Stimulated activated CD8-positive, alpha-beta memory T cell treated with anti-CD3 and anti-CD28 coated beads, Interleukin-15, amount 100 ng/mL, for 24 hours (primary cell): ENCODE measurements around the gene RAB1B.

ENCODE experiments used
- DNase-seq: peaks from one replicate; pipeline ENCODE4 v3.0.0-alpha.2; 2020; ENCODE audit warnings: low read depth

RAB1B gene

DNA sequence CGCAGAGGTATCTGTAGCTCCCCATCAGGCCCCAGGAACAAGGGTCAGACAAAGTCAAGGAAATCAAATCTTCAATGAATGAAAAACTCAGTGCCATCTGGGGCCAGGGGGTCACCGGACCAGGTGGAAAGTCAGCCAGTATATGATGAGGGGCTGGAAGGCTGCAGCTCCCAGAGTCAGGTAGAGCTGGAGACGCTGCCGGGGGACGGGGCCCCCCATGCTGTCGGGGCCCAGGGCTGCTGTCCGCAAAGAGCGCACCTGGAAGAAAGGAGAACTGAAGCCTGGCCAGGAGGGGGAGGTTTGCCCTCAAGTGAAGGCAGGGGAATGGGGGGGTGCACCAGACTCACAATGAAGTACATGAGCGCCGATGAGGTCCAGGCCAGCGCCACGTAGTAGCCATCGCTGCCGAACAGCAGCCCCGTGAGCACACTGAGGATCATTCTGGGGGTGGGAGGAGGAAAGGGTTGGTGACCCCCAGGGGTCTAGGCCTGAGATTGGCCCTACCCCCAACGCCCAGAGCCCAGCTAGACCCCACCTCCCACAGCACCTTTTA lies 16.2 kb downstream of the RAB1B start:
- DNase-seq: no peak

DNA sequence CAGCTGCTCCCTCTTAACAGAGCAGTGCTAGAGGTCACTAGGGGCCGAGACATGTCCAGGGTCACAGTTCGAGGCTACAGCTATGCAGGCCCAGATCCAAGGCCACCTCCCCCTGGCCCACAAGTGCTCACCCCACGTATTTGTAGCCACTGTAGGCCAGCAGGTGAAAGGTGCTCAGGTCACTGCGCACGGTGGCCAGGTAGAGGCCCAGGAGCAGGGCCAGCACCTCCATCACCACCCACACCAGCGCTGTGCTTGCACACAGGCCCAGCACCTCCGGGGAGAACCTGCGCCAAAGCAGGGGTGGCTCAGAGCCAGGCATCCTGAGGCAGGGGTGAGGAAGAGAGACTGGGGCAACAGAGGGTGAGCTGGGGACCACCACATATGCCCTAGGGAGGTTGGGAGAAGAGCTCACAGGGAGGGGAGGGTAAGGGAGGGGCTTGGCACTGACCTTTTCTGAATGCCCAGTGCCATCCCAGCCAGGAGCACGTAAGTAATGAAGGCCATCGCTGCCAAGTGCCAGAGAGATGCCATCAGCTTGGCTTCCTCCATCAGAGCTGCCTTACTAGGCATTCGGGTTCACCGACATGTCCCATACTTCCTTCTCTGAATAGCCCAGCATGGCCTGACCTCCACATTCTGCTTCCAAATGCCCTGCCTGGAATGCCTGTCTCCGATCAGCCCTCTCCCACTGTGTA lies 17.0 kb downstream of the RAB1B start:
- DNase-seq: no peak

DNA sequence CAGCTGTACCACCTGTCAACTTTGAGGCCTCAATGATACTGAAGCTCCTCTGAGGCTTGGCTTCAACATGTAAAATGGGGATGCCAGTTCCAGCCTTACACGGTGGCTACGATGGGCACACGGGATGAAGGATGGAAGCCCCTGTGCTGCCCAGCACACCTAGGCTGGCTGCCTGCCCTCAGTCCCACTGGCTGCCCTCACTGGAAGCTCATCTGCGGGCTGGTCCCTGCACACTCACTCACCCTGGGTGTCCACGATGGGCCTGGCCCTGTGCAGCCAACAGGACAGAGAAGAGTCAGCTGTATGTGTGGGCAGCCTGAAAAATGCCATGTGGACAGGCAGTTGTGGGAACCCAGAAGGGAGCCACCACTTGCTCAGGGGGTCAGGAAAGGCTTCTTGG lies 18.3 kb downstream of the RAB1B start:
- DNase-seq: no peak

DNA sequence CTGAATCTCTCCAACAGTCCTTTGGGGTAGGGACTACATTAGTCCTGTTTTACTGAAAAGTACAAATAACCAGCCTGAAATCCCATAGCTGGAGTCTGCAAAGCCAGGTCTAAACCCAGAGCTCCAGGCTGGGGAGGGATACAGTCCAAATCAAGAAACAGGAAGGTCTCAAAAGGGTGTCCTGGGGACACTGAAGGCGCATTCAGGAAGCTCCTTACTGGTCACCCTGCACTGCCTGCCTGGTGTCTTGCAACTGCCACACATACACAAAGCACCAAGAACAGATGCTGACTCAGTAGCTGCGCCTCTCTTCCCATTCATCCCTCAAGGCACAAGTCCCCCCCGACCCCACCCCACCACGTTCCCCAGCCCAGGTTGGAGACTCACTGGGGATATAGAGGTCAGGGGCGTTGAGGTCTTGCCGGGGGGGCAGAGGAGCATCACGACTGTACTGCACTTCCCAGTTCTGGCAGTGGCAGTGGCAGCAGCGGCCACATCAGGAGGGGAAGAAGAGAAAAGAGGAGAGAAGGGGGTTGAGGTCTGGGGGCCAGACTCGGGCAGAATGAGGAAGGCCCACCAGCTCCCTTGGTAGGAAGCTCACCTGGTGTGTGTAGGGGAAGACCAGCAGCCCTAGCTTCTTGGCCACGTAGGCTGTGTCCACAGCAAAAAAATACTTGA lies 18.9 kb downstream of the RAB1B start:
- no peak for DNase-seq

DNA sequence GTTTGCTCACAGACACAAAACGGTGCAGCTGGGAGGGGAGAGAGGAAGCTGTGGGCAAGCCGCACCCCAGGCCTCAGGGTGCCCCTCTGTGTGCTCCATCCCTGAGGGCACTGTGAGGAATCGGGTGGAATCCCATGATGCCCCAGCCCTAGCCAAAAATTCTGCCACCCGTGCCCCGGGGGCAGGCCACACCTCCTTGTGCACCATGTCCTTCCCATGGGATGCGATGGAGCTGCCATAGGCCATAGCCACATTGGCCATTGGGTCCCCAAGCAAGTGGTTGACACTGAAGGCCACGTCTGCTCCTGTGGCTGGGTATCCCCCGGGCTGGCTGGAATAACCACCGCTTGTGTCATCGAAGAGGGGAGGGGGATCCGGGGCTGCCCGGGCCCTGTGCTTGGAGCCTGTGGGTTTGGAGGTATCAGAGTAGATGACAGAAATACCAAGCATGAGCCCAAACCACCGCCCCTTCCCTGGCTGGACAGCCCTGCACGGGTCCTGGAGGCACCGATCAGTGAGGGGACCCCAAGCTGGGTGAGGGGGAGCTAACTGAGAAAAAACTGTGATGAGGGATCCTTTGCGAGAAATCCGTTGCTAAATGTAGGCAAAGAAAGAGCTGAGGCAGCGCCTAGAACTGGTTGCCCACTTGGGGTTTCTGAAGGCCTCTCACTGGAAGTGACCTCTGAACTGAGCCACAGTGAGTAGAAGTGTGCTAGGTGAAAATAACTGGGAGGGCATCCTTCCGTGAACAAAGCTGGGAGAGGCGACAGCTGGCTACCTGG lies 19.6 kb downstream of the RAB1B start:
- DNase-seq: no peak

DNA sequence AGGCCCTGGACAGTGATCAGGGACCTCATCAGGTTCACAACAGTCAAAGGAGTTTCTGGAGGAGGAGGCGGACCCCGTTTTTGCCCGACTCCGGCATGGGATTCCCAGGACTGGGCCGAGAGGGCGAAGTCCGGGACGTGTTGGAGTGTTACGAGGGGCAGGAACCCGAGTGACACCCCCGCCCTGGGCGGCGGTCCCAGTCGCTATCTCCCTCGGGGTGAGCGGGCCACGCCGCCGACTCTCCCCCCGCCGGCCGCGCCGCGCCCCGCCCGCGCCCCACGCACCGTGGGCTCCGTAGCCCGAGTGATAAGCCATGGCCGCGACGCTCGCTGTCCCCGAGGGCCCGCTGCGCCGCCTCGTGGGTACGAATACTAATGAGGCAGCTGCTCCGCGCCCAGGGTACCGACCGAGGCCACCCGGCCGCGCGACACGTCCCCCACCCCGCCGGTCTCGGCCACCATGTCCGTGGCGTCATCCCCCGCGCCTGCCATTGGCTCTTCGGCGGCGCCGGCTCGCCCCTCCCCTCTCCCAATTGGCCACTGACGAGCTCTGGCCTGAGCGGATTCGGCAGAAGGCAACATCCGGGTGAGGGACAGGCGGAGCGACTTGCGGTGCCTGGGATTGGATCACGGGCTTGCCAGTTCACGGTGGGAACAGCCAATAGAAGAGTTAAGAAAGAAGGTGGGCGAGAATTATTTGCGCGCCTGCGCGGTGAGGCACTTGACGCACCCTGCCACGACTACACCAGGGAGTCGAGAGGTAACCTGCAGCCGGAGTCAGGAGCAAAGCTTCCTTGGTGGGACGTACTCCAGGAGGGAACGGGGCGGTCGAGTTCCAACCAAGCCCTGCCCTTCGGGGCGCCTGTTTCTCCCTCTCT lies 20.5 kb downstream of the RAB1B start, which contains the start of gene YIF1A:
Gene YIF1A, minus strand, starts transcription at position 473 of the 877 bp plus-strand sequence. Its CDS starts 158 bp downstream, at position 315.
- peak; percentile 86 for DNase-seq

DNA sequence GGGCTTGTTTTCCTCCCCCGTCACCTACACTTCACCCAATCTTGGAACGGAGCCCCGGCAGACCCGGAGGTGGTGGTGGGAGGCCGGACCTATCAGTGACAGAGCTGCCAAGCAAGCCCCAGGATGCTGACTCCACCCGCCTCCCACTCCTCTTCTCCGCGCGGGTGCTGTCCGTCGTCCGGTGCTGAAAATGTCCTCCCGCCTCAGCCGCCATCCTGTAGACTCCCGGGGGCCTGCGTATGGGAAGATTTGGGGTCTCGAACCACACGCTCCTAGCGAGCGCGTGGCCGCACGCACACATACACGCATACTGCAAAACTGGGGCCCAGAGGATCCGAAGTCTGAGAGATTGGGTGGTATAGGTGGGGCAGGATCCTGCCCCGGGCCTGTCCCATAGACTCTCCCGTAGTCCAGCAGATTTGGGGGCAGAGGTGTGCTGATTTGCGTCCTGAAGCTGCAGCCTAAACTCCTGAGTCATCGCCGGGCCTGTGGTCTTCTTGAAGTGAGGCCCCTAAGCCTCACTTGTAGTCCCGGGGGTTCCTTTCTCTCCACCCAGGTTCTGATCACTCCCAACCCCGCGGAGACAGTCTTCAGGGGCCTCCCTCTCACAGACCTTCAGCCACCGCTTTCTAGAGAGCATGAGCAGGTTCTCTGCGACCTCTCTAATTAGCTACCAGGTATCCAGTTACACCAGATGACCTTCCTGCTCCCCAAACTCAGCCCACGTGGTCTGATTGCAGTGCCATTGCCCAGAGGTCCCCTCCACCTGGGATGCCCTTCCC lies 21.3 kb downstream of the RAB1B start:
- DNase-seq: peak; percentile 59

DNA sequence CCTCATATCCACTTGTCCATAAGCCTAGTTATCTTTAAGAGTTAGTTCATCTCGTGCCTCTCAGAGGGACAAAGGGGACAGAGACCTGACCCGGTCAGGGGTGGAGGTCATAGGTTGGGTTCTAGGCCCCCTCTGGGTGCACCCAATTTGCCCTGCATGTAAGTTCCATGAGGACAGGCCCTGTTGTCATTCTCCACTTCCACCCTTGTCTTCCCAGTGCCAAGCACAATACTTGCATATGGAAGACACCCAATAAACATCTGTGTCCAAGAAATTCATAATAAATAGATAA lies 21.8 kb downstream of the RAB1B start:
- no peak for DNase-seq

DNA sequence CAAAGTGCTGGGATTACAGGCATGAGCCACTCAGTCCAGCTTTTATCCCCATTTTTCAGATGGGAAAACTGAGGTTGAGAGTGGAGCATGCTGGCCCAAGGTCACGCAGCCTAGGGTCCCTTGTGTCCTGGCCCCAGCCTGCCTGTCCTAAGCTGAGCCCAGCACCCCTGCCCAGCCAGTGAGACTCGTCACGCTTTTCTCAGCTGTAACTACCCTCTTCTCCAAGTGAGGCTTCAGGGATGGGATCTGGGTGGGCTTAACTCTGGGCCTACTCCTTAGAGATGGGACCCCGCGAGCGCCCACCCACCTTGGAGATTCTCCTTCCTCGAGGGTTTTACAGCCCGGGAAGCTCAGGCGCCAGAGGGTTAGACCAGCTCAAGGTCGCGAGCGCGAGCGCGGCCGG lies 22.9 kb downstream of the RAB1B start:
- no peak for DNase-seq

DNA sequence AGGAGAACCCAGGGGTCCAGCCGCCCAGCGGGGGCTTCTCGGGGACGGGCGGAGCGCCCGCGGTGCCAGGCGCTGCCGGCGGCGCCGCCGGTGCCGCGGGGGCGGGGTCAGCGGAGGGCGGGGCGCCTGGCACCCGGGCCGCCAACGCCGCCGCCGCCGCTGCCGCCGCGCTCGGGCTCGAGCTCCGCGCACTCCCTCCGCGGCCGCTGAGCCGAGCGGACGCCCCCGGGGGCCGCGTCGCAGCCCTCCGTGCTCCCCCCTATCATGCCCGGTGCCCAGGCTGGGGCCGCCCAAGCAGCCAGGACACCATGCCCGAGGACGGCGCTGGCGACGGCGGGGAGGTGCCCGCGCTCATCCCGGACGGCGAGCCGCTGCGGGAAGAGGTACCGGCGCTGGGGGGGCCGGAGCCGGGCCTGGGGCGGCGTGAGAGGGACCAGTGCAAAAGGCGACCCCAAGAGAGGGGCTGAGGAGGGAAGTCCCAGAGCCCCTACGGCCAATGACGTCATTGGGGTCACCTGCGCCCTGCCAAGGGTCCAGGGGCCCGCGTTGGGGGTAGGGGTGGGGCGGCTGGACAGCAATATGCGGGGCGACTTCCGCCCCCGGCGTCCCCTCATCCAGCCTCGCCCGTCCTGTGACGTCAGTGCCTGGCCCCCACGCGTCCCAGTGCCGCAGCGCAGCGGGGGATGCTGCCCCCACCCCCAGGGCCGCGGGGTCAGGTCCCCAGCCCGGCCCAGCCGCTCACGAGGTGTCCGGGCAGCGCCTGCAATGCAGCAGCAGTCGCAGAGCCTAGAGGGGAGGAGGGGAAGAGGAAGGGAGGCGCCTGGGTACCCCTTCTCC lies 23.5 kb downstream of the RAB1B start, which contains the start of gene TMEM151A:
Gene TMEM151A, plus strand, starts transcription at position 189 of the 837 bp plus-strand sequence. Its CDS starts 120 bp downstream, at position 309.
- no peak for DNase-seq

DNA sequence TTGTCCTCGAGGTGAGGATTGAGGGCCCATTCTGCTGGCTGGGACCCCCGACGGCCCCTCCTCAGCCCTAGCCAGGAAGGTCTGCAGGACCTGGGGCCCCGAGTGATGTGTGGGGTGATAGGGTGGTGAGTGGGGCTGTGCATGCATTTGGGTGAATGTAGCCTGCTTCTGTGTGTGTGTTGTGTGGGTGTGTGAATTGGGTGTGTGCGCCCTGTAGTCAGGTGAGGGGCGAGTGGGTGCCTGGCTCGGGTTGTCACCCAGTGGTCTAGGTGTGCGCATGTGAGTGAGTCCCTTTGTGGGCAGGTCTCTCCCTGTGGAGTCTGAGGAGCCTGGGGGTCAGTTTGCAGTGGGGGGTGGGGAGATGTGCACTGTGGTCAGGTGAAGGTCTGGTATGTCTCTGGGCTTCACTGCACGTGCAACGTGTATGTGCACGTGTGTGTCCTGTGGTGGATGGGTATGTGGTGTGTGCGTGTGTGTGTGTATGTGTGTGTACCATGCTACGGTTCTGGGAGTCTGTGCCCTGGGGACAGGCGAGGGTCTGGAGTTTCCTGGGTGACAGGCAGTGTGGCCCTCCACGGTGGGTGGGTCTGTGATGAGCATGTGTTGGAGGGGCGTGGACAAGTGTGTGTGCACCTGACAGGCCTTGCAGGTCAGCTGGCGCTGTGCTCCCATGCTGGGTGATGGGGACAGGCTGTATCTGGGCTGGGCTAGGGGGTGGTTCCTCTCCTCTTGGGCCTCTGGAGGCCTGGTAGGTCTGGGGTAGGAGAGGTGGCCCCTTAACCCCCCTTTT lies 24.3 kb downstream of the RAB1B start:
- DNase-seq: no peak

DNA sequence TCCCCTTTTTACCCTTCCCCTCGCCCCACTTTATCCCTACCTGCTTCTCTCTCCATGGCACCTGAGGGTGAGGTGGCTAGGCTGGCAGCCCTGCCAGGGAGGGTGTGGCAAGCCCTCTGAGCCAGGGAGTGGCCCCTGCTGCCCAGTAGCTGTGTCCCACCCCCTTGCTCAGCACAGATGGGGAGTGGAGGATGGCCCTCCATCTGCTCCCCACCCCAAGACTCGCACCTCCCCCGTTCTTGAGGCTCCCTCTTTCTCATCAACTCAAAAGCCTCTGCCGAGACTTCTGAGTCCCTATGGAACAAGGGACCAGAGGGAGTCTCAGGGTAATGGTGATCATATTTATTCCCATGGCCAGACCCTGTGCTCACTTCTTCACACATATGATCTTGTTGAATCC lies 24.9 kb downstream of the RAB1B start:
- no peak for DNase-seq

DNA sequence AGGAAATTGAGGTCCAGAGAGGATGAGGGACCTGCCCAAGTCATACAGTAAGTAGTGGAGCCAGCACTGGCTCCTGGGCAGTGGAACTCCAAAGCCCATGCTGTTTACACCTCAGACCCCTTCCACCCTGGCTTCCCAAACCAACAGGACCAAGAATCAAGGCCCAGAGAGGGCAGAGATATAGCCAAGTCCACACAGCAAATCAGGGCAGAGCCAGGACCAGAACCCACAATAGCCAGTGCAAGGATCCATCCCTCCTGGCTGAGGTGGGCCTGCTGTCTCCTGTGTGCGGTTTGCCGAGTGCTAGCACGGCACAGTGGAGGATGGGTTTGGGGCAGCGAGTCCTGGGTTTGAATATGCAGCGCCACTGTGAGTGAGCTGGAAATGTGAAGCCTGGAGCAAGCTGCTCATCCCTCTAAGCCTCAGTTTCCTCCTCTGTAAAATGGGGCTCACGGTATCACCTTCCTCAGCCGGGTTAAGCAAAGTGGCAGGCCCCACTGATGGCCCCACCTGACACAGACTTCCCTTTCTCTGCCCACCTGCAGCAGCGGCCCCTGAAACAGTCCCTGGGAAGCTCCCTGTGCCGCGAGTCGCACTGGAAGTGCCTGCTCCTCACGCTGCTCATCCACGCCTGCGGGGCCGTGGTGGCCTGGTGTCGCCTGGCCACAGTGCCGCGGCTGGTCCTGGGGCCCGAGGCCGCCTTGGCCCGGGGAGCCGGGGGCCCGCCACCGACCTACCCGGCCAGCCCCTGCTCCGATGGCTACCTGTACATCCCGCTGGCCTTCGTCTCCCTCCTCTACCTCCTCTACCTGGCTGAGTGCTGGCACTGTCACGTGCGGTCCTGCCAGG lies 25.6 kb downstream of the RAB1B start:
- no peak for DNase-seq

DNA sequence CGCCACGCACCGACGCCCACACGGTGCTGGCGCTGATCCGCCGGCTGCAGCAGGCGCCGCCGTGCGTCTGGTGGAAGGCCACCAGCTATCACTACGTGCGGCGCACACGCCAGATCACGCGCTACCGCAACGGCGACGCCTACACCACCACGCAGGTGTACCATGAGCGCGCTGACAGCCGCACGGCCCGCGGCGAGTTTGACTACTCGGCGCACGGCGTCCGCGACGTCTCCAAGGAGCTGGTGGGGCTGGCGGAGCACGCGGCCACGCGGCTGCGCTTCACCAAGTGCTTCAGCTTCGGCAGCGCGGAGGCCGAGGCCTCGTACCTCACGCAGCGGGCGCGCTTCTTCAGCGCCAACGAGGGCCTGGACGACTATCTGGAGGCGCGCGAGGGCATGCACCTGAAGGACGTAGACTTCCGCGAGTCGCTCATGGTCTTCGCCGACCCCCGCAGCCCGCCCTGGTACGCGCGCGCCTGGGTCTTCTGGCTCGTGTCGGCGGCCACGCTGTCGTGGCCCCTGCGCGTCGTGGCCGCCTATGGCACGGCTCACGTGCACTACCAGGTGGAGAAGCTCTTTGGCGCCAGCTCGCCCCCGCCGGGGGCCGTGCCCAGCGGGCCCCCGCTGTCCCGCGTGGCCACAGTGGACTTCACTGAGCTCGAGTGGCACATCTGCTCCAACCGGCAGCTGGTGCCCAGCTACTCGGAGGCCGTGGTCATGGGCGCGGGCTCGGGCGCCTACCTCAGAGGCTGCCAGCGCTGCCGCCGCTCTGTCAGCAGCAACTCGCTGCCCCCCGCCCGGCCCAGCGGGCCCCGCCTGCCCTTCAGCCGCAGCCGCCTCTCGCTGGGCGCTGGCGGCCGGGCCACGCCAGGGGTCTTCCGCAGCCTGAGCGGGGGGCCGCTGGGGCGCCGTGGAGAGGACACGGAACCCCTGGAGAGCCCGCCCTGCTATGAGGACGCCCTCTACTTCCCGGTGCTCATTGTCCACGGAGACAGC lies 26.5 kb downstream of the RAB1B start:
- DNase-seq: no peak

DNA sequence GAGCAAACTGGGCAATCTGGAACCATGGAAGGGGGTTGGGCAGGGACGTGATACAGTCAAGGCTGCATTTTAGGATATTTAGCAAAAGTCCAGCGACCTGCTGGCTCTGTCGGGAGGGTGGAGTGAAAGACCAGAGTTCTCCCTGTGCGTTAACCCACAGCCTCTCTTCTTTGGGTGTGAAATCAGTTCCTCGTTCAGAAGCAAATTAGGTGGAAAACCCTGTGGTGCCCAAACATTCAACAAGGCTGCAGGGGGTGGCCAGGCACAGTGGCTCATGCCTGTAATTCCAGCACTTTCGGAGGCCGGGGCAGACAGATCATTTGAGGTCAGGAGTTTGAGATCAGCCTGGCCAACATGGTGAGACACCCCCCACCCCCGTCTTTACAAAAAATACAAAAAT lies 29.2 kb downstream of the RAB1B start:
- no peak for DNase-seq

DNA sequence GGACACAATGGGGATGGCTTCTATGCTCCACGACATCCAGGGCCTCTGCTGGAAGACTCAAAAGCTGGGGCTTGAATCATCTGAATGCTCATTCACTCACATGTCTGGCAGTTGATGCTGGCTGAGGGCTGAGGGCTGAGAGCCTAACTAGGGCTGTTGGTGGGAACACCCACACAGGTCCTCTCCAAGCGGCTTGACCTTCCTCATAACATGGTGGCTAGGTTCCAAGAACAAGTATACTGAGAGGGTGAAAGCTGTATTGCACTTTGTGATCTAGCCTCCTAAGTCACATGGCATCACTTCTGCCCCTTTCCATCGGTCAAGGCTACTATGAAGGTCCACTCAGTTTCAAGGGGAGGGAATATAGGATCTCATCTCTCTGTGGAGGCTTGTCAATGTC lies 30.7 kb downstream of the RAB1B start:
- DNase-seq: no peak

DNA sequence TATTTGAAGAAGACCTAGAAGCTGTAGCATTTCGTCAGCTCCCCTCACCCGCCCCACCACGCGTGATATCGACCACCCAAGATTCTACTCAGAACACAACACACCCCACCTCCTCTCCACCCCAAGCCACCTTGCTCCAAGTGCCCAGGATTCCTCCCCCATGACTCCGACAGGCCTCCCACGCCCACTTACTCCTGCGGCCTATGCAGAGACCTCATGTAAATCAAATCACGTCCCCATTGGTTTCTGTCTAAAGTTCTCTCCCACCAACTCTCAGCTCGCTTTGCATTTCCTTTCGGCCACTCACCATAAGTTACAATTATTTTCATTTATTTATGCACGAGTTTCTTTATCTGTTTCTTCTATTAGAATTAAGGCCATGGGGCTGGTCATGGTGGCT lies 34.2 kb downstream of the RAB1B start:
- DNase-seq: no peak
